Right atrium auricular region (tissue), 2 donors: ENCODE measurements around the gene RNU1-3. TPM values are rescaled to one million over a fixed set of nuclear protein-coding genes. Genes with fewer than 3 reads are reported as not detected.

Experiments
- DNase-seq: peaks from one replicate; pipeline ENCODE4 v3.0.0-alpha.2; 2019; ENCODE audit warnings: low spot score
- H3K27ac ChIP-seq, 2 donors: fragments of 200-600 bp; sonication (generic); 1 replicate in 1 of 2; 2 replicates in 1 of 2; pipeline ENCODE4 v1.5.1; 2016 to 2019
- H3K27me3 ChIP-seq, 2 donors: fragments of 200-600 bp; sonication (generic); one replicate each; pipeline versions ENCODE4 v1.5.1 to v1.6.0; 2017 to 2019
- H3K36me3 ChIP-seq: fragments of 200-600 bp; sonication (generic); one replicate; pipeline ENCODE4 v1.5.1; 2016
- H3K4me1 ChIP-seq, 2 donors: fragments of 200-600 bp; sonication (generic); one replicate each; pipeline versions ENCODE4 v1.5.1 to v1.6.0; 2017 to 2019
- H3K4me3 ChIP-seq, 2 donors: fragments of 200-600 bp; sonication (generic); 1 replicate in 1 of 2; 2 replicates in 1 of 2; pipeline ENCODE4 v1.5.1; 2017 to 2019; ENCODE audit warnings: mild to moderate bottlenecking in 1 of 2, moderate library complexity in 1 of 2
- H3K9me3 ChIP-seq, 2 donors: fragments of 200-600 bp; sonication (generic); one replicate each; pipeline ENCODE4 v1.5.1; 2019
- total RNA-seq, 2 donors: library from RNA; depleted of rRNA; stranded (reverse); fragments of >200 nt; gene quantifications; one replicate each; pipeline ENCODE4 v1.1.0, GENCODE V29; 2016
- TF ChIP-seq, protein P1 (sequence below), 2 donors: fragments of 200-600 bp; sonication (generic); IDR thresholded peaks; one replicate each; pipeline ENCODE4 v1.5.1; 2019; ENCODE audit warnings: antibody characterized with exemption in 2 of 2

The RNU1-3 gene
- total RNA-seq, 2 donors from 2014 or later: not detected

DNA sequence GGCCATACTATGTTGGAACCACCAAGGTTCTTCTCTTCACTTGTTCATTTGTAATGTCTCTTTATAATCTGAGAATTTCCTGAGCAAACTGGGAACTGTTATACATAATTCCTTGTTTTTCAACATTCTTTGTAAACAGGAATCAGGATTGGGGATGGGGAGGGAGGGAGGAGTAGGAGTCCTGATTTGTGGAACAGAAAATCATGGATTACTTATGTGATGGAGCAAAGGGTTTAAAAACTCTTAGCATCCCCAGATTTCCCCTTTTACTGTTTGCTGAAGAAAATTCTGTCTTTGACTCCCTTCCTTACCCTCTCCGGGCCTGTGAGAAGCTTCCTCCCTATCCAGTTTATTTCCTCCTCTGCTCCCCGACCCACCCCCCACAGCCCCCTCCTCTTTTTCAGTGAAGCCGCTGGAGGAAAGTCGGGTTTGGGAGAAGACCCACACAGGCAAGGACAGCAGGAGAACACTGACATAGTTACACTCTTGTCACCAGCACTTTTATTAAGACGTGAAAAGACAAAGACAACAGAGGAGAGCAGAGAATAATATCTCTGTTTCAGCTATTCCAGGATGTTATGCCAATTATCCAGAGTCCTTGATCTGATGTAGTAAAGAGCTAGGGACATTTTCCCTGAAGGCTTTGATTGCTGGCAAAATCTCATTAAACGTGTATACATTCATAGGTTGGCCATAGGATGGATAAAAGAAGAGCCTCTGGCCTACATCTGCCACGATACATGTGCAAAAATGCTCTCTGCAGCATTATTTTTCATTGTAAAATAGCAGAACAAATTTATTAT, 48.8 kb downstream of the RNU1-3 start:
- no peak overlapping the region for H3K27ac ChIP-seq
- TF ChIP-seq, protein P1, sequence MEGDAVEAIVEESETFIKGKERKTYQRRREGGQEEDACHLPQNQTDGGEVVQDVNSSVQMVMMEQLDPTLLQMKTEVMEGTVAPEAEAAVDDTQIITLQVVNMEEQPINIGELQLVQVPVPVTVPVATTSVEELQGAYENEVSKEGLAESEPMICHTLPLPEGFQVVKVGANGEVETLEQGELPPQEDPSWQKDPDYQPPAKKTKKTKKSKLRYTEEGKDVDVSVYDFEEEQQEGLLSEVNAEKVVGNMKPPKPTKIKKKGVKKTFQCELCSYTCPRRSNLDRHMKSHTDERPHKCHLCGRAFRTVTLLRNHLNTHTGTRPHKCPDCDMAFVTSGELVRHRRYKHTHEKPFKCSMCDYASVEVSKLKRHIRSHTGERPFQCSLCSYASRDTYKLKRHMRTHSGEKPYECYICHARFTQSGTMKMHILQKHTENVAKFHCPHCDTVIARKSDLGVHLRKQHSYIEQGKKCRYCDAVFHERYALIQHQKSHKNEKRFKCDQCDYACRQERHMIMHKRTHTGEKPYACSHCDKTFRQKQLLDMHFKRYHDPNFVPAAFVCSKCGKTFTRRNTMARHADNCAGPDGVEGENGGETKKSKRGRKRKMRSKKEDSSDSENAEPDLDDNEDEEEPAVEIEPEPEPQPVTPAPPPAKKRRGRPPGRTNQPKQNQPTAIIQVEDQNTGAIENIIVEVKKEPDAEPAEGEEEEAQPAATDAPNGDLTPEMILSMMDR (IDR thresholded peaks at IDR 0.05): no peak
- no peak for DNase-seq

DNA sequence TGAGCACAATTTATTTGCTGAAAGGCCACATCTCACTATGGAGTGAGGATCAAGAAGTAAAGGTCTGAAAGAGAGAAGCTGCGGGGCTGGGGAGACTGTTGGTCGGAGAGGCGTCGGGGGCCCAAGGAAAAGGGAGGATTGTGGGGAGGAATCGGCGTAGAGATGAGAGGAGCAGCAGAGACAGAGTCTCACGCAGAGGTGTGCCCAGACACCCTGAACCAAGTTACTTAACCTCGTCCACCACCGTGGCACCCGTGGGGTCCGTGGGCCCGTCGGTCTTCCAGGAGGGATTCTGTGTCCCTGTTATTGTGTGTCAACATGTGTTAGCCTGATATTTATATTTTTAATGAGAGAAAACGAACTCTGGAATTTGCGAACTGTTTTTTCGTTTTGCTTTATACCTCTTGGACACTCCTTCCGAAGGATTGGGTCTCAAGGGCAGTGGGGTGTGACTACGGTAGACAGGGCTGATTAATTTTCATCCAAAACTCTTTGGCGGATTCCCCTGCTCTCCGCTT, 49.6 kb downstream of the RNU1-3 start:
- TF ChIP-seq, protein P1 (IDR thresholded peaks at IDR 0.05): no peak
- H3K4me1 ChIP-seq: peaks cover 0 to 15% of the 10 kb centered on the region in 2 donors
- peak; percentile 61 for DNase-seq
- H3K9me3 ChIP-seq: no peaks in the 10 kb centered on the region
- no peaks in the 10 kb centered on the region for H3K27me3 ChIP-seq
- H3K36me3 ChIP-seq: peaks cover 8% of the 10 kb centered on the region
- H3K4me3 ChIP-seq: no peak overlapping the region
- no peak overlapping the region for H3K27ac ChIP-seq

More for the DNA sequence above, 48.8 kb downstream of the RNU1-3 start:
- peaks cover 16% of the 10 kb centered on the region for H3K36me3 ChIP-seq
- no peaks in the 10 kb centered on the region for H3K9me3 ChIP-seq
- H3K27me3 ChIP-seq: no peaks in the 10 kb centered on the region
- H3K4me3 ChIP-seq: no peak overlapping the region
- H3K4me1 ChIP-seq: peaks cover 0 to 8% of the 10 kb centered on the region in 2 donors

Other genes with a start within 250 kb of the RNU1-3 start
- not detected for gene SPATA21, start 229.5 kb downstream of the RNU1-3 start, total RNA-seq
- 10 to 100 TPM; 16.2 to 29.9 TPM for gene NECAP2, start 226.2 kb downstream of the RNU1-3 start, total RNA-seq
- gene RNU1-1, start 152.7 kb downstream of the RNU1-3 start, total RNA-seq: not detected
- gene NBPF1, start 53.4 kb downstream of the RNU1-3 start, total RNA-seq: 10 to 100 TPM; 15.1 to 20.0 TPM
- gene RNU1-4, start 73.6 kb upstream of the RNU1-3 start, total RNA-seq: not detected
- not detected for gene RNU1-2, start 229.0 kb upstream of the RNU1-3 start, total RNA-seq